Peyer's patch (tissue), 4 donors: Measurements from ENCODE around the gene JUP.

ENCODE experiments used
- POLR2A ChIP-seq, 2 donors: fragments of 450-650 bp; IDR thresholded peaks; one replicate each; pipeline ENCODE4 v1.5.1; 2017; ENCODE audit warnings: antibody characterized with exemption in 2 of 2, mild to moderate bottlenecking in 2 of 2, moderate library complexity in 2 of 2
- TF ChIP-seq, protein P1 (sequence below), 6 experiments: fragments of 450-650 bp in 4 of 6; fragments of 200-600 bp in 2 of 6; sonication (generic) in 1 of 6; IDR thresholded peaks; one replicate each; pipeline ENCODE4 v1.5.1; 2017 to 2019; ENCODE audit warnings: antibody characterized with exemption in 6 of 6, mild to moderate bottlenecking in 3 of 6, moderate library complexity in 1 of 6

DNA sequence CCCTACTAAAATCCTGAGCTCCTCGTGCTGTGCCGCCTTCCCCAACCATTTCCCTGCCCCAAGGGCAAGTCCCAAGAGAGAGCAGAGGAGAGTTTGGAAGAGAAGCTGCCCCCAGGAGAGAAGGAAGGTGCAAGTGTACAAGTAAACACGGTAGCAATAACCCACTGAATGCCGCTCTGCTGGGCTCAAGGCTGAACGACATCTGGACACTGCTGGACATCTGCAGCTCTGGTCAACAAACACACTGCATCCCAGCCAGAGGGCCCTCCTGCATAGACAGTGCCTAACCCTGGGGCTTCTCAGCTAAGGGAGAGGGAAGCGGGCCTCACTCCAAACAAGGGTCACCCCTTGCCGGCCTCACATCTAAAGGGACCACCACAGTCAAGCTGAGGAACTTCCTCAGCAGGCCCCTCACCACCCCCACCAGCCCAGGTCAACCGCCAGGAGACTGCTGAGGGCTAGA lies 12.7 kb downstream of the JUP start:
- TF ChIP-seq, protein P1, sequence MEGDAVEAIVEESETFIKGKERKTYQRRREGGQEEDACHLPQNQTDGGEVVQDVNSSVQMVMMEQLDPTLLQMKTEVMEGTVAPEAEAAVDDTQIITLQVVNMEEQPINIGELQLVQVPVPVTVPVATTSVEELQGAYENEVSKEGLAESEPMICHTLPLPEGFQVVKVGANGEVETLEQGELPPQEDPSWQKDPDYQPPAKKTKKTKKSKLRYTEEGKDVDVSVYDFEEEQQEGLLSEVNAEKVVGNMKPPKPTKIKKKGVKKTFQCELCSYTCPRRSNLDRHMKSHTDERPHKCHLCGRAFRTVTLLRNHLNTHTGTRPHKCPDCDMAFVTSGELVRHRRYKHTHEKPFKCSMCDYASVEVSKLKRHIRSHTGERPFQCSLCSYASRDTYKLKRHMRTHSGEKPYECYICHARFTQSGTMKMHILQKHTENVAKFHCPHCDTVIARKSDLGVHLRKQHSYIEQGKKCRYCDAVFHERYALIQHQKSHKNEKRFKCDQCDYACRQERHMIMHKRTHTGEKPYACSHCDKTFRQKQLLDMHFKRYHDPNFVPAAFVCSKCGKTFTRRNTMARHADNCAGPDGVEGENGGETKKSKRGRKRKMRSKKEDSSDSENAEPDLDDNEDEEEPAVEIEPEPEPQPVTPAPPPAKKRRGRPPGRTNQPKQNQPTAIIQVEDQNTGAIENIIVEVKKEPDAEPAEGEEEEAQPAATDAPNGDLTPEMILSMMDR (IDR thresholded peaks at IDR 0.05): no peak
- TF ChIP-seq POLR2A (IDR thresholded peaks at IDR 0.05): no peak
